ENCODE measurements around the gene DHX35.

DNA sequence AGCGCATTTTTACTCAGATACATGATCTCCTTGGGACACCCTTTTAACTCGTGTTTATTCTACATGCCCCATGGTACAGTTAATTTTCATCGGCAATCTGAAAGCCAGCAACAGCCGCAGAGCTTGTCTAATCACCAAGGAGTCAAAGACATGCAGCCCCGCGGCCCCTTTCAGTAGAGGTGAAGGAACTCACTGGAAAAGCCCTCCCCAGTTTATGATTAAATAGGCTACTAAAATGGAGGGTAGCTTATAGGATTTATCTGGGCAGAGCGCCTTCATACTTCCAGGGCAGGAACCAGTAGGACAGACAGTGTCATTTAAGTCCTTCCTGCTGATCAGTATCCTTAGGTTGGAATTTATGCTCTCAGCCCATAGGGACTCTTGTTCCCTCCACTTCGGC is 83.5 kb downstream of the DHX35 start:
- TF ChIP-seq, protein P1, sequence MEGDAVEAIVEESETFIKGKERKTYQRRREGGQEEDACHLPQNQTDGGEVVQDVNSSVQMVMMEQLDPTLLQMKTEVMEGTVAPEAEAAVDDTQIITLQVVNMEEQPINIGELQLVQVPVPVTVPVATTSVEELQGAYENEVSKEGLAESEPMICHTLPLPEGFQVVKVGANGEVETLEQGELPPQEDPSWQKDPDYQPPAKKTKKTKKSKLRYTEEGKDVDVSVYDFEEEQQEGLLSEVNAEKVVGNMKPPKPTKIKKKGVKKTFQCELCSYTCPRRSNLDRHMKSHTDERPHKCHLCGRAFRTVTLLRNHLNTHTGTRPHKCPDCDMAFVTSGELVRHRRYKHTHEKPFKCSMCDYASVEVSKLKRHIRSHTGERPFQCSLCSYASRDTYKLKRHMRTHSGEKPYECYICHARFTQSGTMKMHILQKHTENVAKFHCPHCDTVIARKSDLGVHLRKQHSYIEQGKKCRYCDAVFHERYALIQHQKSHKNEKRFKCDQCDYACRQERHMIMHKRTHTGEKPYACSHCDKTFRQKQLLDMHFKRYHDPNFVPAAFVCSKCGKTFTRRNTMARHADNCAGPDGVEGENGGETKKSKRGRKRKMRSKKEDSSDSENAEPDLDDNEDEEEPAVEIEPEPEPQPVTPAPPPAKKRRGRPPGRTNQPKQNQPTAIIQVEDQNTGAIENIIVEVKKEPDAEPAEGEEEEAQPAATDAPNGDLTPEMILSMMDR (IDR thresholded peaks at IDR 0.05) = no peak
- TF ChIP-seq POLR2A (IDR thresholded peaks at IDR 0.05) = no peak

All from lower leg skin (tissue), 3 donors.